Large intestine (tissue), 3 donors: Measurements from ENCODE around the gene FAU. TPM values are rescaled to one million over a fixed set of nuclear protein-coding genes. Genes with fewer than 3 reads are reported as not detected.

Experiments
- DNase-seq, 2 donors: peaks; one replicate each; pipeline versions ENCODE4 v3.0.0 to v3.0.0-alpha.2; 2013
- H3K27ac ChIP-seq: one replicate; pipeline ENCODE4 v1.5.1; 2013; ENCODE audit warnings: low read length
- H3K27me3 ChIP-seq: 2 replicates; pipeline ENCODE4 v1.6.1; 2013; ENCODE audit warnings: low read length; ENCODE audit not compliant: control insufficient read depth, insufficient read depth
- H3K36me3 ChIP-seq: 2 replicates; pipeline ENCODE4 v1.6.1; 2013; ENCODE audit warnings: low read length; ENCODE audit not compliant: control insufficient read depth, insufficient read depth
- H3K4me1 ChIP-seq: one replicate; pipeline ENCODE4 v1.6.1; 2013; ENCODE audit warnings: low read length; ENCODE audit not compliant: control insufficient read depth, insufficient read depth
- H3K4me3 ChIP-seq: one replicate; pipeline ENCODE4 v1.5.1; 2013; ENCODE audit warnings: low read length
- H3K9me3 ChIP-seq: one replicate; pipeline ENCODE4 v1.6.1; 2013; ENCODE audit warnings: mild to moderate bottlenecking, low read depth, low read length, moderate library complexity; ENCODE audit not compliant: control insufficient read depth
- WGBS: methylation state at CpG from one replicate; pipeline ENCODE4 v1.1.5; 2013; ENCODE audit warnings: low lambda C conversion rate; ENCODE audit not compliant: insufficient coverage; 5-methylcytosine and 5-hydroxymethylcytosine counted together
- polyA plus RNA-seq: library from polyadenylated mRNA; unstranded; fragments of 120-200 nt; gene quantifications from one replicate; pipeline ENCODE4 v1.2.1, GENCODE V29; 2013

FAU gene
- polyA plus RNA-seq, 1 donor = 1,012 TPM

- DNase-seq = no peak
- Histone ChIP-seq H3K36me3 (peaks cover 43% of the 10 kb centered on the region), H3K9me3 (peaks cover 8% of the 10 kb centered on the region), H3K4me3 (no peak overlapping the region), H3K4me1 (peaks cover 15% of the 10 kb centered on the region), H3K27me3 (peaks cover 2% of the 10 kb centered on the region), H3K27ac (no peak overlapping the region)
- no CpG with 5 or more reads among the region's 52 CpGs for WGBS
Observed at GRCh38 chr11:65107751-65108468, 14.0 kb downstream of the FAU start.

GRCh38 chr11:65107078-65107477 lies 14.9 kb downstream of the FAU start:
- Histone ChIP-seq H3K4me1 (peaks cover 12% of the 10 kb centered on the region), H3K9me3 (peaks cover 8% of the 10 kb centered on the region), H3K27ac (no peak overlapping the region), H3K27me3 (no peaks in the 10 kb centered on the region), H3K4me3 (no peak overlapping the region), H3K36me3 (peaks cover 49% of the 10 kb centered on the region)
- no CpG with 5 or more reads among the region's 15 CpGs for WGBS
- DNase-seq = no peak

- Histone ChIP-seq H3K9me3 (peaks cover 8% of the 10 kb centered on the region), H3K27ac (no peak overlapping the region), H3K27me3 (no peaks in the 10 kb centered on the region), H3K4me1 (no peaks in the 10 kb centered on the region), H3K36me3 (peaks cover 44% of the 10 kb centered on the region), H3K4me3 (no peak overlapping the region)
- no peak for DNase-seq
- no CpG with 5 or more reads among the region's 4 CpGs for WGBS
Observed at GRCh38 chr11:65104628-65105027, 17.3 kb downstream of the FAU start.

- Histone ChIP-seq H3K4me1 (no peaks in the 10 kb centered on the region), H3K36me3 (peaks cover 40% of the 10 kb centered on the region), H3K27ac (no peak overlapping the region), H3K9me3 (peaks cover 8% of the 10 kb centered on the region), H3K27me3 (no peaks in the 10 kb centered on the region), H3K4me3 (no peak overlapping the region)
- DNase-seq = no peak
Observed at GRCh38 chr11:65103476-65103875, 18.5 kb downstream of the FAU start.

- no peaks in the 10 kb centered on the region for H3K9me3 ChIP-seq
- H3K4me3 ChIP-seq = no peak overlapping the region
- H3K36me3 ChIP-seq = peaks cover 35% of the 10 kb centered on the region
- no peak for DNase-seq
- H3K4me1 ChIP-seq = peaks cover 3% of the 10 kb centered on the region
- no CpG with 5 or more reads among the region's 8 CpGs for WGBS
- H3K27ac ChIP-seq = no peak overlapping the region
- no peaks in the 10 kb centered on the region for H3K27me3 ChIP-seq
Observed at GRCh38 chr11:65102142-65103095, 19.5 kb downstream of the FAU start.

- no peak overlapping the region for H3K4me3 ChIP-seq
- DNase-seq = no peak
- peaks cover 27% of the 10 kb centered on the region for H3K36me3 ChIP-seq
- no peaks in the 10 kb centered on the region for H3K9me3 ChIP-seq
- peaks cover 10% of the 10 kb centered on the region for H3K4me1 ChIP-seq
- H3K27ac ChIP-seq = no peak overlapping the region
- no CpG with 5 or more reads among the region's 6 CpGs for WGBS
- H3K27me3 ChIP-seq = no peaks in the 10 kb centered on the region
Observed at GRCh38 chr11:65100674-65101350, 21.1 kb downstream of the FAU start.

- DNase-seq = no peak
- H3K9me3 ChIP-seq = no peaks in the 10 kb centered on the region
- peak overlapping the region; percentile 93 for H3K27ac ChIP-seq
- H3K4me1 ChIP-seq = peaks cover 15% of the 10 kb centered on the region
- peaks cover 13% of the 10 kb centered on the region for H3K36me3 ChIP-seq
- no peaks in the 10 kb centered on the region for H3K27me3 ChIP-seq
- WGBS = no CpG with 5 or more reads among the region's 8 CpGs
- H3K4me3 ChIP-seq = peak overlapping the region; percentile 87
Observed at GRCh38 chr11:65096926-65097325, 25.0 kb downstream of the FAU start.

- peaks cover 15% of the 10 kb centered on the region for H3K4me1 ChIP-seq
- H3K27ac ChIP-seq = peak within 1 kb of the TSS; percentile 93
- no peaks in the 10 kb centered on the region for H3K9me3 ChIP-seq
- peak within 1 kb of the TSS; percentile 87 for H3K4me3 ChIP-seq
- H3K27me3 ChIP-seq = no peaks in the 10 kb centered on the region
- peaks cover 13% of the 10 kb centered on the region for H3K36me3 ChIP-seq
- no CpG with 5 or more reads among the region's 52 CpGs for WGBS
- DNase-seq = peak; percentile 91 to 94
Observed at GRCh38 chr11:65095974-65096806, 25.7 kb downstream of the FAU start, which contains the start of gene VPS51. Gene VPS51, plus strand, starts transcription at chr11:65096214. Its CDS starts 37 bp downstream, at chr11:65096251.

GRCh38 chr11:65095427-65095826 lies 26.5 kb downstream of the FAU start:
- Histone ChIP-seq H3K4me3 (peak overlapping the region; percentile 87), H3K4me1 (peaks cover 15% of the 10 kb centered on the region), H3K27me3 (no peaks in the 10 kb centered on the region), H3K27ac (peak overlapping the region; percentile 93), H3K9me3 (no peaks in the 10 kb centered on the region), H3K36me3 (peaks cover 13% of the 10 kb centered on the region)
- no peak for DNase-seq
- WGBS = no CpG with 5 or more reads among the region's 22 CpGs
